Medulla oblongata (tissue), 1 donor: ENCODE measurements around the gene TTLL1.

Experiments
- DNase-seq: peaks from one replicate; pipeline ENCODE4 v3.0.0-alpha.2; 2015; ENCODE audit errors: extremely low spot score

TTLL1 gene

GRCh38 chr22:43088984-43089717 lies at the start of gene TTLL1:
TTLL1 (minus strand) TSS chr22:43089391; CDS start chr22:43075586, 13,805 bp downstream.
- DNase-seq: peak; percentile 80

DNA sequence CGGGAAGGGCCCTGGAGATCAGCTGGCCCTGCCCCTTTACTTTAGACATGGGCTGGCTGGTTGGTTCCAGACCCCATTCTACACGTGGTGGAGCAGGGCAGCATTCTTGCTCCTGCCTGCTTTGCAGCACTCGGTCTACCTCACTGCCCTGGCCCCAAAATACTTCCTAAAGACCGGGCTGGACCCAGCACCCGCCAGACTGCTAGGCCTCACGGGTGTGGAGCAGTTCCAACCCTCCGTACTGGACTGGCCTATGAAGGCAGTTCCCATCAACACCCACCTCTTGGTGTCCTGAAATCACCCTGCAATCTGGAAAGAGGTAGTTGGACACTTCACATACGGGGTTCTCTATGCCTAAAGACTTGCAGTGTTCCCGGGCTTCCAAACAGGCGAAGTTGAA lies 47.6 kb upstream of the TTLL1 start:
- no peak for DNase-seq

- no peak for DNase-seq
Observed at GRCh38 chr22:43136255-43136654, 47.1 kb upstream of the TTLL1 start.

DNA sequence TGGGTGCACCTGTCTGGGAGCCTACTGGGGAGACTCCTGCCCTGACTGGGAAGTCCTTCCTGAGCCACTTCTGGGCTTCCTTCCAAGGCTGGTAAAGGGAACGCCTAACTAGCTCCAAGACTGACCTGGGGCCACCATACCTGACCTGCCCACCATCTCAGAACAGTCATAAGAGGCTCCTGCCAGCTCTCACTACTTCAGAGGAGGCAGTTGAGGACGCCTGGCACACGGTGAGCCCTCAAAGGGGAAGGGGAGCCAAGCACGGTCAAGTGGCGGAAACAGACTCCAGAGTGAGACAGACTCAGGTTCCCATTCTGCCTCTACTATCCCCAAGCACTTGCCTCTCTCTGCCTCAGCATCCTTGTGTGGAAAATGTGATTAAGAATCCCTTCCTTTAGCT lies 46.4 kb upstream of the TTLL1 start:
- no peak for DNase-seq

DNA sequence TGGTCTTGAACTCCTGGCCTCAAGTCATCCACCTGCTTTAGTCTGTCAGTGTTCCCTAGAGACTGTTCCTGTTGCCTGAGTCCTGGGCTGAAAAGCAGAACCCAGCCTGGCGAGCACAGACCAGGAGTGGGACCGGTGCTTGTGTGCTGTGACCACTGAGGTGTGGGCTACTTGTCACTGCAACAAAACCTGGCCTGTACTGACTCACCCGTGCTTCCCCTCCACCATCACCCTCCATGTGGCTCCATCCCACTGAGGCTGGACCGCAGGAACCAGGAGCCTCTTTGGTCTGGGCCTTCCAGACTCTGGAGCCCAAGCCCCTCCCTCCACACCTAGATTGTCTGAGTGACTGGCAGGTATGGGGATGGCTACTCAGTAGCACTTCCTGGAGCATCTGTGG lies 45.4 kb upstream of the TTLL1 start:
- DNase-seq: no peak

- no peak for DNase-seq
Observed at GRCh38 chr22:43133401-43133800, 44.2 kb upstream of the TTLL1 start.

DNA sequence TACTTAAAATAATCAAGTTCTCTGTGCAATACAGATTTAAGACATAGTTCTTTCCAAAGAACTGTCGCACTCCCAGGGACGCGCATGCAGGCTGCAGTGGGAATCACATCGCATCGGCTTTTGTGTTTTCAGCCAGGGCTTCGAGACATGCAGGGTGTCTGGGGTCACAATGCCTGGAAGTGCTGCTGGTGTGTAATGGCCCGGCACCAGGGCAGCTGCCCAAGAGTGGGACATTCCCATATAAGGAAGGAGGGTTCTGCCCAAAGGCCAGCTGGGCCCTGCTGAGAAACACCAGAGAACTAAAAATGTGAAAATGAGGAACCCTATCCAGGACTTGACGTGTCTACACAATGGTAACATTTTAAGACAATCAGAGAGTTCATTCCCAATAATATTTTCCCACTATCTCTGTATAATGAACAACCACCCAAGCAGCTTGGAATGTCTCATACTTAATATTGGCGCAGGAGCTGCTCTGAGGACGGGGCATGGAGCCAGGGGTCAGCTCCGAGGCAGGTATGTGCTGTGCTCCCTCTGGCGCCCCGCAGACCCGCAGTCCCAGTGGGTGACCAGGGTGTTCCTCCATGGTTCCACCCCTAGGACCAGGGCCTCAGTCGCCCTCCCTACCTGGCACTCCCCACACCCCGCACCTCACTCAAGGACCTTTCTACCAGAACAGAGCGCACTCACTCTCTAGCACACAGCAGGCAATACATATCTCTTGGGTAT lies 42.7 kb upstream of the TTLL1 start:
- no peak for DNase-seq

GRCh38 chr22:43129426-43130425 lies 40.5 kb upstream of the TTLL1 start:
- no peak for DNase-seq

DNA sequence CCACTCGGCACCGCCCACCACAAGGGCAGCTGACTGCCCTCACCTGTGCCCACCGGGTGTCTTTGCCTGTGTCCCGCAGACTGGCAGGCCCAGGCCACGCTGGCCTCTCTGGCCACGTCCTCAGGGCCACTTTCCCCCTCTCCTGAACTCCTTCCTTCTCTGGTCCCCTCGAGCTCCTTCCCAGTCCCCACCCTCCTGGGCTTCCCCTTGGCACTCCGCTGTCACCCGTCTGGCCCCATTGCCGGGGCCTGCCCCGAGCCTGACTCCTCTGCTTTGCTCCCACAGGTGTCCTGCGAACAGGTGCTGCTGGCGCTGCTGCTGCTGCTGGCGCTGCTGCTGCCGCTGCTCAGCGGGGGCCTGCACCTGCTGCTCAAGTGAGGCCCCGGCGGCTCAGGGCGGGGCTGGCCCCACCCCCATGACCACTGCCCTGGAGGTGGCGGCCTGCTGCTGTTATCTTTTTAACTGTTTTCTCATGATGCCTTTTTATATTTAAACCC lies 39.8 kb upstream of the TTLL1 start:
- no peak for DNase-seq

DNA sequence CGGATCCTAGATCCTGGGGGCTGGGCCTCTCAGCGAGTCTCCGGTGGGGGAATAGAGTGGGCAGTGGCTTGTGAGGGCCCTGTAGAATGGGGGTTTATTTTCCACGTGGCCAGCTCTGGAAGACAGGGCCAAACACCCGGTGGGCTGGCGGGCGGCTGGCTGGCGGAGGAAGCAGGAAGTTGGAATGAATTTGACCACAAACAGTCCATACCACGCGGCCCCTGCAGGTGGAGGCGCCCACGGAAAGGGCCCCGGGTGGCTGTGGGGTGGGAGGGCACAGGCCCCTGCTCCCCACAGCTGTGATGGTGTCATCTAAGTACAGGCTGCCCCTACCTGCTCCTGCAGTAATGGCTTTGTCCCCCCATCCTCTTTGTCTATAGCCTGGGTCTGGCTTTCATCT lies 38.9 kb upstream of the TTLL1 start:
- DNase-seq: no peak

GRCh38 chr22:43127166-43127908 lies 38.1 kb upstream of the TTLL1 start:
- DNase-seq: no peak

GRCh38 chr22:43126501-43127165 lies 37.4 kb upstream of the TTLL1 start:
- no peak for DNase-seq

GRCh38 chr22:43118953-43119458 lies 29.8 kb upstream of the TTLL1 start:
- DNase-seq: no peak

- no peak for DNase-seq
Observed at GRCh38 chr22:43118024-43118849, 29.0 kb upstream of the TTLL1 start.

DNA sequence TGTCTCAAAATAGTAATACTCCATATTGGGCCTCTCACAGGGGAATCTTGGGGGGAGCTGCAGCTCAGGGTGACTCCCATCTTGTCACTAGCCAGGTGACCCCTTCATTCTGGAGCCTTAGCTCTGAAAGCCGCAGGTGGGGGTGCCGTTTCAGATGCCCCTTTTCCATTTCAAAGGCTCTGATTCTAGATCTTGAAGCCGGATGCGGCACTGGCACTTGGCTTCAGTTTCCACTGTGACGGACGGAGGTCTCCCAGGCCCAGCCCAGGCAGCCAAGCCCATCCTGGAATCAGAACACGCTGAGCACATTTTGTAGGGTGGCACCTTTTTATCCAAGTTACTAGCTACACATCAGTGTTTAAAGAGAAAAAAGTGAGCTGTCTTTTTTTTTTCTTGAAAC lies 27.7 kb upstream of the TTLL1 start:
- no peak for DNase-seq

- DNase-seq: no peak
Observed at GRCh38 chr22:43114958-43115357, 25.8 kb upstream of the TTLL1 start.

DNA sequence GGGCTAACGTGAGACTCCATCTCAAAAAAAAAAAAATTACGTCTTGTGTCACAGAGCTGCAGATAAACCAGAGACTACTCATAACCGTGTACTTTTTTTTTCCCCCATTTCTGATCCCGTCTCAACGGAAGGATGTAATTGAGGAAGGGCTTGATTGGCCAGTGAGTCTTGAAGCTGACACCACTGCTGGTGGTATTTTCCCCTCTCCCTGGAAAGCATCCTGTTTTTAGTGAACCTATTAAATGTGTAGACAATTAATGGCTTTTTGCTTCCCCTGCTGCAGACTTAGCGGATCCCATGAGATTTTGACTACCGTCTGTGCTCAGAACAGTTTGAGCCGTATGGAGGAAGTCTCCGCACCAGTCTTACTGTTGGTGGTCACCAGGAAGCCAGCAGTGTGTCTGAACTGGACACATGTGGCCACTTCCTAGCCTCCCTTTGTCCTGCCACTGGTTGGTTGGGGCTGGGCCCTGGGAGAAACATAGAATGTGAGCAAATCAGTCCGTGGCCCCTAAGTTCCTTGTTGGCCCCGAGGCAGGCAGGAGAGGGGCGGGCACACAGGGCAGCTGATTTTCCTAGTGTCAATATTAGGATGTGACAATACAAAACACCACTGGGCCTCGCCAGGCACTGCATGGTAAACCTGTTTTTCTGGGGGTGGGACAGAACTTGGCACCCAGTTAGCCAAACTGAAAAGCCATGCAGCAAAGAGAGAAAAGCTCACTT lies 24.5 kb upstream of the TTLL1 start:
- DNase-seq: no peak

GRCh38 chr22:43110927-43111623 lies 21.9 kb upstream of the TTLL1 start:
- no peak for DNase-seq
